OCI-LY1 (cell line): Measurements from ENCODE around the gene SEPHS2.

Experiments
- CTCF ChIP-seq: fragments of 200-600 bp; sonication (generic), shearing (Covaris generic); IDR thresholded peaks from 2 replicates; pipeline ENCODE4 v1.5.1; 2017; ENCODE audit warnings: mild to moderate bottlenecking, antibody characterized with exemption, low read length, moderate library complexity, mixed read lengths
- EZH2 ChIP-seq: fragments of 200-600 bp; sonication (generic), shearing (Covaris generic); IDR thresholded peaks from 2 replicates; pipeline ENCODE4 v1.8.0; 2017; ENCODE audit warnings: borderline replicate concordance, mixed run types, mild to moderate bottlenecking, antibody characterized with exemption, low read length, moderate library complexity, mixed read lengths

GRCh38 chr16:30474684-30475083 lies 29.0 kb upstream of the SEPHS2 start:
- no peak for TF ChIP-seq CTCF
- no peak for TF ChIP-seq EZH2
